Mucosa of rectum (tissue), 2 donors: Measurements from ENCODE around the gene EEFSEC.

Experiments
- H3K27ac ChIP-seq, 2 donors: one replicate each; pipeline ENCODE4 v1.7.0; 2013; ENCODE audit warnings: inconsistent platforms in 2 of 2, low read depth in 2 of 2, low read length in 2 of 2
- H3K27me3 ChIP-seq, 2 donors: one replicate each; pipeline ENCODE4 v1.7.0; 2013; ENCODE audit warnings: low read length in 2 of 2; ENCODE audit not compliant: control insufficient read depth in 2 of 2, insufficient read depth in 2 of 2
- H3K36me3 ChIP-seq, 2 donors: one replicate each; pipeline ENCODE4 v1.7.0; 2013; ENCODE audit warnings: low read length in 2 of 2; ENCODE audit not compliant: control insufficient read depth in 2 of 2, insufficient read depth in 2 of 2
- H3K4me1 ChIP-seq, 2 donors: one replicate each; pipeline ENCODE4 v1.7.0; 2013; ENCODE audit warnings: low read length in 2 of 2, mild to moderate bottlenecking in 1 of 2; ENCODE audit not compliant: control insufficient read depth in 2 of 2, insufficient read depth in 2 of 2
- H3K4me3 ChIP-seq, 2 donors: one replicate each; pipeline ENCODE4 v1.7.0; 2013; ENCODE audit warnings: low read length in 2 of 2
- H3K9ac ChIP-seq, 2 donors: one replicate each; pipeline ENCODE4 v1.7.0; 2013; ENCODE audit warnings: low read length in 2 of 2, low read depth in 1 of 2, mild to moderate bottlenecking in 1 of 2
- H3K9me3 ChIP-seq, 2 donors: one replicate each; pipeline ENCODE4 v1.7.0; 2013; ENCODE audit warnings: low read length in 2 of 2; ENCODE audit not compliant: control insufficient read depth in 2 of 2
- donor health status: healthy.
- donor health status: Normal muscosa, but diverticular disease.

The EEFSEC gene

DNA sequence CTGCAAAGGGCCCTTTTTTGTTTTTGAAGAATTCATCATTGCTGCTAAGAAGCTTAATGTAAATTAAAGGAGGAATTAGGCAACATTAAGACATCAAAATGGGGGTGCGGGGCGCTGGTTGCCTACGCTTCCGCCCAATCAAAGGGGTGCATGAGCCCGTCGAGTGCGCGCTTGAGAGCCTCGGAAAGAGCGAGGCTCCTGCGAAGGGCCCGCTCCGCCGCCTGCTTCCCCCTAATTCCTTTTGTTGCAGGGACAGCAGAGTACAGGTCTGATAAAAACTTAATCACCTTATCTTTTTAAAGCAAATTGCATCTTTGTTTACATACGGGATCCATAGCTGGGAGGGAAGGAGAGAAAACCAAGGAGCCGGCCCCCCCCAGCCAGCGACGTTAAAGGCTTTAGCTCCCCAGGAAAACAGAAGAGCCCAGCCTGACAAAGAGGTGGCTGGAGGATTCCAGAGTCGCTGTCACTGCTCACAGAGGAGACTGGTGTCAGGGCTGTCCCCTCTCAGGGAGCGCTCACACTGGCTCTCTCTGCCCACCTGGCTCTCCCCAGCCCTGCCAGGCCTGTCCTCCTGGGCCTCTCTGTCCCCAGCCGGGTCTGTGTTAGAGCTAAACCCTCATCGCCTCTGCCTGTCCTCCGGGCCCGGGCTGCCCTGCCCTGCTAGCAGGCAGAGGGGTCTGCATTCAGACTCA is 246.1 kb downstream of the EEFSEC start:
- peaks cover 0 to 4% of the 10 kb centered on the region in 2 donors for H3K4me1 ChIP-seq

DNA sequence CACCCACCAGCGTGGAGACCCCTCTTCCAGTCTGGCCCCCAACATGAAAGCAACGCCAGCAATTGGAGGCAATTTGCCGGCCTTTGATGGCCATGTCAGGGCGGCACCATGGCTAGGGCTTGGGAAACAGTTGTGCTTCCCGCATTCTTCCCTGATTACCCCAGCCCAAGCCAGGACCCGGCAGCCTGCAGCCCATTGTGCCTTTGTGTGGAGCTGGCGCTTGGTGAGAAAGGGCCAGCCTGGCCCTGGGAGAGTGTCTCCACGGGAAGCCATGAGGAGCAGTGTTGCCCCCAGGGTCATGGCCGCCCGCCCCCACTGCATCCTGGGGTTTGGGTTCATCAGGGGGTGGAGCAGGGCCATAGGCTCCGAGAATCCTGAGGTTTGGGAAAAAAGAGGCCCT is 247.4 kb downstream of the EEFSEC start:
- H3K4me1 ChIP-seq: peaks cover 0 to 4% of the 10 kb centered on the region in 2 donors
- H3K4me3 ChIP-seq: no peak overlapping the region
- H3K9me3 ChIP-seq: no peaks in the 10 kb centered on the region
- no peaks in the 10 kb centered on the region for H3K27me3 ChIP-seq
- no peak overlapping the region for H3K9ac ChIP-seq
- H3K36me3 ChIP-seq: no peaks in the 10 kb centered on the region
- H3K27ac ChIP-seq: no peak overlapping the region

More for the DNA sequence above, 246.1 kb downstream of the EEFSEC start:
- Histone ChIP-seq H3K36me3 (no peaks in the 10 kb centered on the region), H3K27me3 (no peaks in the 10 kb centered on the region), H3K9me3 (no peaks in the 10 kb centered on the region), H3K27ac (no peak overlapping the region), H3K4me3 (no peak overlapping the region), H3K9ac (no peak overlapping the region)

DNA sequence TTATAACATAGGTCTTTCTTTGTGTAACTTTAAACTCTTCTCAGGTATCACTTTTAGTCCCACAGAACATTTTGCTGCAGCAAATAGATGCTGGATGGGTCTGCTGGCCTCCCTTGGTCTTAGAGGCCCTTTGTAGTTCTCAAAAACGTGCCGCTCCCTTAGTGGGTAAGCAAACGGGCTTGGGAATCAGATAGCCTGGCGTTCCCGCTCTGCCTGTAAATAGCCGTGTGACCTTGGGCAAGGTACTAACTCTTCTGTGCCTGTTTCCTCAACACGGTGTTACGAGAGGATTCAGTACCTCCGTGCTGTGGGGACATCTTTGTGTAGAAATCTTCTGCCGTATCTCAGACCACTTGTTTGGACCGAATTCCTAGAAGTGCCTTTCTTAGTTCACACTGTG is 249.0 kb downstream of the EEFSEC start:
- Histone ChIP-seq H3K36me3 (no peaks in the 10 kb centered on the region), H3K27ac (no peak overlapping the region), H3K27me3 (no peaks in the 10 kb centered on the region), H3K9ac (no peak overlapping the region), H3K4me3 (no peak overlapping the region), H3K4me1 (peaks cover 0 to 4% of the 10 kb centered on the region in 2 donors), H3K9me3 (no peaks in the 10 kb centered on the region)

DNA sequence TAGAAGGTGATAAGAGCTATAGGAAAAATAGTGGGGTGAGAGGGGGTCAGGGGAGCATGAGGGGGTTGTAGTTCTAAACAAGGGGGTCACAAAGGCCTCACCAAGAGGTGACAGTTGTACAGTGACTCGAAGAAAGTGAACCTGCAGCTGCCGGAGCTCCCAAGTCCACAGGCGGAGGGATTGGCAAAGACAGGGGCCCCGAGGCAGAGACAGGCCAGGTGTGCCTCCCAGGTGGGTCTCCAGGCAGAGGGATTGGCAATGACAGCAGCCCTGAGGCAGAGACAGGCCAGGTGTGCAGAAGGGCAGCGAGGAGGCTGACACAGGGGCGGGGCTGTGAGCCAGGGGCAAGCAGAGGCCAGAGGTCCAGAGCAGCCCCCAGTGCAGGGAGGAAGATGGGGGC is 249.7 kb downstream of the EEFSEC start:
- Histone ChIP-seq H3K27ac (no peak overlapping the region), H3K4me1 (peaks cover 0 to 4% of the 10 kb centered on the region in 2 donors), H3K9me3 (no peaks in the 10 kb centered on the region), H3K9ac (no peak overlapping the region), H3K36me3 (no peaks in the 10 kb centered on the region), H3K27me3 (no peaks in the 10 kb centered on the region), H3K4me3 (no peak overlapping the region)

DNA sequence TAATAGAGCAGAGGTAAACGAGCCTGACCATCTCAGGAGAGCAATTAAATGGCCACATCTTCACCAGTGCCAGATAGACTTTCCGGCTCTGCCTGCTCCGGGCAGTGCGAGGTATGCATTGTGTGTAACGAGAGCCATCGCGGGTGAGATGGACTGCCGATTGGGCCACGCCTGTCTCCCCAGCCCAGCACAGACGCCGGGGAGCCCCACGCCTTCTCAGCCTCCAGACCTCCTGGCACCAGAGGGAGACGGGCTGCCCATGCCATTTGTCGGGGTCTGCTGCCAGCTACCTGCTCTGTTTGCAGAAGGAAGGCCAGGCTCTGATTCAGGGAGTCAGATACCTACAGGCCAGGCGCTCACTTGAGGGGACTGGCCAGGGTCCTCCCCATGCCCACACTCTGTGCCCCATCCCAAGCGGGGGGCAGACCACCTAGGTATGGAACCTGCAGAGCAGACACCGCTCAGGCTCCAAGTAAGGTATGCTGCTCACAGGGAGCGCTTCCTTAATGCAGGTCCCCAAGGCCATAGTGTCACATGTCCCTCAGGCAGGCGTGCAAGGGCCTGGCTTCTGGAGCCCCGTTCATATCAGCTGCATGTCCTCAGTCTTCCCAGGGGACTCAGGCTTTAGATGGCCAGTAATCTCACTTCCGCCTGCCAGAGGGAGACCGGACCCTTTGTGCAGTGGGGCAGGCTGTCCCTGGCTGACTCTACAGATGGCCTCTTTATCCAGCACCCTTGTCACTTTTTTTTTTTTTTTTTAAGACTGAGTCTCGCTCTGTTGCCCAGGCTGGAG is 251.2 kb downstream of the EEFSEC start:
- Histone ChIP-seq H3K36me3 (no peaks in the 10 kb centered on the region), H3K27ac (no peak overlapping the region), H3K4me3 (no peak overlapping the region), H3K9ac (no peak overlapping the region), H3K27me3 (no peaks in the 10 kb centered on the region), H3K9me3 (no peaks in the 10 kb centered on the region), H3K4me1 (peaks cover 0 to 4% of the 10 kb centered on the region in 2 donors)

DNA sequence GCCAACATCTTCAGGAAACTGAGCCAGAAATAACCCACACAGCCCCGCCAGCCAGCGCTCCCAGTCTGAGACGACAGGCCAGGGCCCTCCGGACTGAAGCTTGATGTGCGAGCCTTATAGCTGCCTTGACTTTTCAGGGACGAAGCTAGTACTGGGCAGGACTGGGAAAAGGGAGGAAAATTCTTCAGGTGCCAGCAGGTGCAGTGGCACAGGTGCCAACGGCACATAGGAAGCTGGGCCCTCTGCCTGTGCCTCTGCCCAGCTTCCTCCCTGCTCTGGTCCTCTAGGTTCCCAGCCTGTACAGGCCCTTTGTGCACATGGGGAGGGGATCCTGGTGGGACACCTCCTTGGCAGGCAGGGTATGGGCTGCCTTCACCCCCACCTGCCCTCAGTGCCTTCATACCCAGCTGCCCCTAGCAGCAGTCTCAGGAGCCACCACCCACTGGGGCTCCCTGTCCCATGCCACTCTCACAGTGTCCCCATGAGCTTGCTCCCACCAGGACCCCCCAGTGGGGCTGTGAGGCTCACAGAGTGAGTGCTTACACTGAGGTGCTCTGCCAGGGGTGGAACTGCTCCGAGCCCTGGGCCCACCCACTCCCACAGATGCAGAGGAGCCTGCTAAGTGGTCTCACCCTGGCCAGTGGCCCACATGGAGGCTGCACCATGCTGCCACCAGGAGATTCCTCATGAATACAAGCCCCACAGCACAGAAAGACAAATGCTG is 252.4 kb downstream of the EEFSEC start:
- H3K36me3 ChIP-seq: no peaks in the 10 kb centered on the region
- no peak overlapping the region for H3K27ac ChIP-seq
- no peaks in the 10 kb centered on the region for H3K9me3 ChIP-seq
- no peak overlapping the region for H3K4me3 ChIP-seq
- H3K4me1 ChIP-seq: peaks cover 0 to 4% of the 10 kb centered on the region in 2 donors
- H3K27me3 ChIP-seq: no peaks in the 10 kb centered on the region
- no peak overlapping the region for H3K9ac ChIP-seq

DNA sequence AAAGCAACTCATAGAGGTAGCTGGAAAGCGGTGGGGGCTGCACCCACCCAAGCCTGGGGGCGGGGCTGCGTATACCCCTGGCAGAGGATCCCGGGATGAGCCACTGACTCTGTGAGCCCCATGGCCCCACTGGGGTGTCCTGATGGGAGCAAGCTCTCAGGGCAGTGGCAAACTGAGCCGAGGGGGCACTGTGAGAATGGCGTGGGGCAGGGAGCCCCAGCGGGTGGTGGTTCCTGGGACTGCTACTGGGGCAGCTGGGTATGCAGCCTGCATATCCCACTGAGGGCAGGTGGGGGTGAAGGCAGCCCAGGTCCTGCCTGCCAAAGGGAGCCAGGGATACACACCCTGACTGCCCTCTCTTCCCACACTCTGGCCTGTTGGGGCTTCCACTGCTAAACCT is 254.0 kb downstream of the EEFSEC start:
- no peaks in the 10 kb centered on the region for H3K36me3 ChIP-seq

DNA sequence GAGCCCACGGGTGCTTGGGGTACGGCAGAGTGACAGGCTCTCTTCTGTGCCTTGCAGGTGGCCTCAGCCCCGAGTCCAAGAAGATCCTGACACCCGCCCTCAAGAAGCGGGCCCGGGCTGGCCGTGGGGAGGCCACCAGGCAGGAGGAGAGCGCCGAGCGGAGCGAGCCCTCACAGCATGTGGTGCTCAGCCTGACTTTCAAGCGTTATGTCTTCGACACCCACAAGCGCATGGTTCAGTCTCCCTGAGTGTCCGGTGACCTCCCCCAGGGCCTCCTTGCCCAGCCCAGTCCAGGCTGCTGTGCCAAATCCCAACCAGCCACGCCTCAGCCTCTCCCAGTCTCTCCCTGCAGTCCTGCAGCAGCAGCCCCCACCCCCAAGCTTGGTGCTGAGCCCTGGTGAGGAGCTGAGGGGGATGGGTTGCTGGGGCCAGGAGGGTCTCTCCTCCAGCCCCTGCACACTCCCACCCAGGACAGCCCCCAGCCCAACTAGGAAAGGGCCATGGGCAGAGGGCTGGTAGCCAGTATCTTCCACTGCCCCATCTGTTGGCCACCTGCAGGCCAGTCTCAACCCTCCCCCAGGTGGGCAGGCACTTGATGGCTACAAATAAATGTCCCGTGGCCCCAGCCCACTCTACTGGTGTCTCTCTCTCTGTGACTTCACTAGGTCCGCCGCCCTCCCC is 254.9 kb downstream of the EEFSEC start:
- Histone ChIP-seq H3K36me3 (no peaks in the 10 kb centered on the region), H3K4me3 (no peak overlapping the region), H3K9me3 (no peaks in the 10 kb centered on the region), H3K27ac (no peak overlapping the region), H3K9ac (no peak overlapping the region), H3K27me3 (no peaks in the 10 kb centered on the region), H3K4me1 (no peaks in the 10 kb centered on the region)

More for the DNA sequence above, 254.0 kb downstream of the EEFSEC start:
- no peak overlapping the region for H3K4me3 ChIP-seq
- H3K27ac ChIP-seq: no peak overlapping the region
- H3K9ac ChIP-seq: no peak overlapping the region
- H3K27me3 ChIP-seq: no peaks in the 10 kb centered on the region
- H3K4me1 ChIP-seq: peaks cover 0 to 4% of the 10 kb centered on the region in 2 donors
- no peaks in the 10 kb centered on the region for H3K9me3 ChIP-seq

DNA sequence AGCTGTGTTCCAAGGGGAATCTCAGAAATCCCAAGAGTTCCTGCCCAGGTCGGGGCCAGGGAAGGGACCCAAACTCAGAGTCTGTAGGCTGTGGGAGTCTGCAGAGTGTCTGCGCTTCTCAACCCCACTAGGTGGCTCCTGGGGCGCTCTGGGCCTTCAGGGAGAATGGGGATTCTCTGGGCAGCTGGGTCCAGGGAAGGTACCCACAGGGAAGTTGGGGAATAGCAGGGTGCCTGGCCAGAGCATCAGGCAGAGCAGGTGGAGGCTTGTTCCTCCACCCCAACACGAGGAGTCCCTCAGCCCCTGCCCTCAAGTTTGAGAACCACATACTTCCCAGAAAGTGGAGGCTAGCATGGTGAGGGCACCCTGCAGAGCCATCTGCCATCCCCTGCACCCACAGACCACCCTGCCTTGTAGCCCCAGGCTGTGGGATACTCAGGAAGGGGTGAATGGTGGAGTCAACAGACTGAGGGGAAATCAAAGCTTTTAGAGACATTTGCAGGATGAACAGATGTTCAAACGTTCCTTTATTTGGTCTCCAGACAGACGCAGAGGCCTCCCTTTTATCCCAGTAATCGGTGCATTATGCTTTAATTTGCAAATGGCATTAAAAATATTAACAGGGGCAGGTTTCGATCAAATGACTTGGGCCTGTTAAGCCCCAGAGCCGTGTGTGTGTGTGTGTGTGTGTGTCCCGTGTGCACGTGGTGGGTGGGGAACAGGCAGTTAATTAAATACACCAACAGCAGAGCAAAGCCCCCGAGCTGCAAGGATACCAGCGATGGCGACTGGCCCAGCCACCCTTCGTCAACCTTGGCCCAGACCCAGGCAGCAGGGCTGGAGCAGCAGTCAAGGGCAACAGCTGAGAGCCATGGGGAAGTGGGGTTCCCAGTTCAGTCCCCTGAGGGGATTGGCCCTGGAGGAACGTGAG is 255.7 kb downstream of the EEFSEC start:
- no peaks in the 10 kb centered on the region for H3K36me3 ChIP-seq
- H3K27me3 ChIP-seq: no peaks in the 10 kb centered on the region
- H3K4me3 ChIP-seq: no peak overlapping the region
- no peak overlapping the region for H3K27ac ChIP-seq
- no peak overlapping the region for H3K9ac ChIP-seq
- no peaks in the 10 kb centered on the region for H3K4me1 ChIP-seq
- no peaks in the 10 kb centered on the region for H3K9me3 ChIP-seq
